Colonic mucosa (tissue), 4 donors: ENCODE data around the gene SEC14L3. TPM values are rescaled to one million over a fixed set of nuclear protein-coding genes. Genes with fewer than 3 reads are reported as not detected.

ENCODE experiments used
- DNase-seq: peaks from one replicate; pipeline ENCODE4 v3.0.0-alpha.2; 2020
- H3K27ac ChIP-seq: fragments of 200-600 bp; one replicate; pipeline ENCODE4 v1.8.0; 2021
- H3K27me3 ChIP-seq: fragments of 200-600 bp; one replicate; pipeline ENCODE4 v1.8.0; 2021
- H3K36me3 ChIP-seq: fragments of 200-600 bp; one replicate; pipeline ENCODE4 v1.8.0; 2021
- H3K4me1 ChIP-seq: fragments of 200-600 bp; one replicate; pipeline ENCODE4 v1.8.0; 2021; ENCODE audit warnings: mild to moderate bottlenecking
- H3K4me3 ChIP-seq: fragments of 200-600 bp; one replicate; pipeline ENCODE4 v1.8.0; 2021
- H3K9ac ChIP-seq, 2 donors: one replicate each; pipeline ENCODE4 v1.7.0; 2013; ENCODE audit warnings: control low read depth in 2 of 2, low read depth in 2 of 2, low read length in 2 of 2
- H3K9me3 ChIP-seq: fragments of 200-600 bp; one replicate; pipeline ENCODE4 v1.8.0; 2021
- CTCF ChIP-seq: fragments of 200-600 bp; IDR thresholded peaks from one replicate; pipeline ENCODE4 v1.8.0; 2022; ENCODE audit warnings: antibody characterized with exemption, mild to moderate bottlenecking
- intact Hi-C: fragments of 100-400 bp; cut with DNase I; formaldehyde crosslinking; loops from one replicate; pipeline ENCODE4 v1.14.1; 2022
- total RNA-seq, 2 donors: library from RNA; stranded (reverse); fragmentation: NEBNext Ultra II Directional in 1 of 2; extraction: Animal tissue kit (Norgen Biotek cat#: 25700) in 1 of 2; gene quantifications; one replicate each; pipeline ENCODE4 v1.2.1, GENCODE V29; 2021
- donor health status: healthy.
- donor health status: DM: no; HTN: no; CAD: no.
- donor health status: DM: no; HTN: no; CAD: no.

SEC14L3 gene
- total RNA-seq, 2 donors from 2014 or later: not detected

GRCh38 chr22:30479981-30480380 is 8.2 kb upstream of the SEC14L3 start:
- no peak for TF ChIP-seq CTCF
- H3K27ac ChIP-seq: no peak overlapping the region
- no peaks in the 10 kb centered on the region for H3K27me3 ChIP-seq
- DNase-seq: no peak
- no peaks in the 10 kb centered on the region for H3K4me1 ChIP-seq
- H3K9me3 ChIP-seq: no peaks in the 10 kb centered on the region
- no peaks in the 10 kb centered on the region for H3K36me3 ChIP-seq
- intact Hi-C loops: loop anchor here (10.0 kb wide), 2 partner anchors 215 to 375 kb away; partner anchors contain the start of gene OSM
- no peak overlapping the region for H3K4me3 ChIP-seq
- H3K9ac ChIP-seq: no peak overlapping the region

GRCh38 chr22:30474683-30475424 is 3.0 kb upstream of the SEC14L3 start:
- Histone ChIP-seq H3K4me3 (no peak overlapping the region), H3K9me3 (no peaks in the 10 kb centered on the region), H3K4me1 (no peaks in the 10 kb centered on the region), H3K9ac (no peak overlapping the region), H3K27ac (no peak overlapping the region), H3K36me3 (no peaks in the 10 kb centered on the region), H3K27me3 (no peaks in the 10 kb centered on the region)
- TF ChIP-seq CTCF: no peak
- DNase-seq: no peak
- intact Hi-C loops: no loop called here

GRCh38 chr22:30474121-30474520 is 2.3 kb upstream of the SEC14L3 start:
- intact Hi-C loops: no loop called here
- no peaks in the 10 kb centered on the region for H3K36me3 ChIP-seq
- no peaks in the 10 kb centered on the region for H3K9me3 ChIP-seq
- no peak overlapping the region for H3K27ac ChIP-seq
- no peak overlapping the region for H3K9ac ChIP-seq
- no peaks in the 10 kb centered on the region for H3K27me3 ChIP-seq
- no peak for TF ChIP-seq CTCF
- no peak overlapping the region for H3K4me3 ChIP-seq
- DNase-seq: no peak
- H3K4me1 ChIP-seq: no peaks in the 10 kb centered on the region

GRCh38 chr22:30472994-30473720 is 1.3 kb upstream of the SEC14L3 start:
- no peaks in the 10 kb centered on the region for H3K27me3 ChIP-seq
- H3K4me1 ChIP-seq: no peaks in the 10 kb centered on the region
- no peak for TF ChIP-seq CTCF
- H3K9ac ChIP-seq: no peak overlapping the region
- no peaks in the 10 kb centered on the region for H3K9me3 ChIP-seq
- intact Hi-C loops: no loop called here
- no peak overlapping the region for H3K4me3 ChIP-seq
- no peaks in the 10 kb centered on the region for H3K36me3 ChIP-seq
- H3K27ac ChIP-seq: no peak overlapping the region
- no peak for DNase-seq

- no peak for DNase-seq
- no peak overlapping the region for H3K27ac ChIP-seq
- H3K4me3 ChIP-seq: no peak overlapping the region
- H3K27me3 ChIP-seq: no peaks in the 10 kb centered on the region
- H3K36me3 ChIP-seq: no peaks in the 10 kb centered on the region
- H3K4me1 ChIP-seq: no peaks in the 10 kb centered on the region
- no peak overlapping the region for H3K9ac ChIP-seq
- intact Hi-C loops: no loop called here
- H3K9me3 ChIP-seq: no peaks in the 10 kb centered on the region
- no peak for TF ChIP-seq CTCF
Observed at GRCh38 chr22:30470655-30471054, 1.2 kb downstream of the SEC14L3 start.
